HepG2 (cell line): ENCODE data around the gene PTX4. TPM values are rescaled to one million over a fixed set of nuclear protein-coding genes. Genes with fewer than 3 reads are reported as not detected.

Source experiments
- CBX5 ChIP-seq: sonication (generic); formaldehyde crosslinking; IDR thresholded peaks from 2 replicates; pipeline ENCODE4 v1.4.0; 2020; ENCODE audit warnings: missing genetic modification reagents, borderline replicate concordance
- ELF1 ChIP-seq: sonication (generic); formaldehyde crosslinking; IDR thresholded peaks from 2 replicates; pipeline ENCODE4 v1.4.0; 2020; ENCODE audit warnings: missing genetic modification reagents
- U2AF1 ChIP-seq: fragments of 200-400 bp; formaldehyde crosslinking; optimal IDR thresholded peaks from 2 replicates; pipeline ENCODE3; 2017; ENCODE audit warnings: mild to moderate bottlenecking, low read depth, low read length
- ZNF512 ChIP-seq: sonication (generic); formaldehyde crosslinking; IDR thresholded peaks from 2 replicates; pipeline ENCODE4 v1.4.0; 2020; ENCODE audit warnings: mild to moderate bottlenecking, missing genetic modification reagents
- ZNF609 ChIP-seq: sonication (generic); formaldehyde crosslinking; IDR thresholded peaks from 2 replicates; pipeline ENCODE4 v1.4.0; 2020; ENCODE audit warnings: mild to moderate bottlenecking, missing genetic modification reagents, borderline replicate concordance
- ZNF775 ChIP-seq: sonication (generic); formaldehyde crosslinking; IDR thresholded peaks from 2 replicates; pipeline ENCODE4 v1.4.0; 2020; ENCODE audit warnings: missing genetic modification reagents, mild to moderate bottlenecking, moderate library complexity, borderline replicate concordance
- polyA plus RNA-seq, 8 experiments: library from polyadenylated mRNA; depleted of rRNA in 3 of 8; stranded (reverse) in 7 of 8; unstranded in 1 of 8; fragments of >200 nt; fragmentation: Illumina TruSeq in 4 of 8; extraction: Trizol in 4 of 8; gene quantifications; 2 replicates each; pipeline versions ENCODE4 v1.2.1 to v1.2.3, GENCODE V29; 2011 to 2016; ENCODE audit warnings: low read depth in 4 of 8, missing spikeins in 1 of 8, mixed read lengths in 1 of 8; ENCODE audit not compliant: insufficient read depth in 1 of 8
- total RNA-seq, 5 experiments: library from RNA; depleted of rRNA; stranded (reverse); fragments of >200 nt; fragmentation: Illumina TruSeq; extraction: Trizol; gene quantifications; 2 replicates each; pipeline ENCODE4 v1.2.3, GENCODE V29; 2016; ENCODE audit warnings: low read depth in 1 of 5

Gene PTX4
- total and polyA plus RNA-seq, 2 of the 13 experiments (the other 11 are each of a cell fraction or from before 2014, with no cell fraction given) = 0.04 TPM; not detected in 1

GRCh38 chr16:1505912-1506311 lies 17.2 kb upstream of the PTX4 start (continued):
- TF ChIP-seq ZNF512 (CRISPR knock-in tag) (no peak), CBX5 (CRISPR knock-in tag) (no peak), U2AF1 (no peak), ZNF775 (no peak), ZNF609 (CRISPR knock-in tag) (no peak), ELF1 (CRISPR knock-in tag) (no peak)
